Thyroid gland (tissue), 4 donors: Measurements from ENCODE around the gene NFIX.

Experiments used
- POLR2A ChIP-seq, 2 donors: fragments of 450-650 bp; IDR thresholded peaks; one replicate each; pipeline ENCODE4 v1.6.1; 2017; ENCODE audit warnings: antibody characterized with exemption in 2 of 2, mild to moderate bottlenecking in 2 of 2, moderate library complexity in 1 of 2
- TF ChIP-seq, protein P1 (sequence below), 6 experiments: fragments of 200-600 bp in 3 of 6; fragments of 450-650 bp in 3 of 6; sonication (generic) in 3 of 6; IDR thresholded peaks; one replicate each; pipeline ENCODE4 v1.5.1; 2016 to 2019; ENCODE audit warnings: antibody characterized with exemption in 6 of 6, mild to moderate bottlenecking in 2 of 6, inconsistent platforms in 1 of 6, moderate library complexity in 1 of 6

DNA sequence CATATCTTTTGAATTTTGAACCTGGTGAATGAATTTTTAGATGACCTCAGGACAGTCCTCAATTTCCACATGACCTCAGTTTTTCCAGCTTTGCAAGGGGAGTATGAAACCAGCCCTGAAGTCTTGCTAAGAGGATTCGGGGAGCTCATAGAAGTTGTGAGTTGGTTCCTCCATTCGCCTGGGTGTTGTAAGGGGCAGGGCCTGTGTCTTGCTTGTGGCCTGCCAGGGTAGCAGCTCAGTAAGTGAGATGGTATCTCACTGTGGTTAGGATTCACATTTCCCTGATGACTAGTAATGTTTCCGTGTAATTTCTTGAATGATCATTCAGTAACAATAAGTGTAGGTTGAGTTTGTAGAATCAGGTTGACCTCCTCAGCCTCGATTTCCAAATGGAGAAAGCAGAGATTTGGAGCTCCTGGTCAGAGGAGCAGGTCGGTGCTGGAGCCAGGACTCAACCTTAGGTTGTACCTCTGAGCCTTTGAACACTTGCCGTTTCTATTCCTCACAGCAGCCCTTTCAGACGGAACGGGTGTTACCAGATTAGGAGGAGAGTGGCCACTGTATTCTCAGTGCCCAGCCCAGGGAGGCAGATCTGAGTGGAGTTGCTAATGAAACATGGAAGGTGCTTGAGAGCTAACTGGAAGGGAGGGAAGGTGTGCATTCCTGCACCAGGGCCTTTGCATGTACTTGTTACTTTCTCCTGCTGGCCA, 137.4 kb downstream of the NFIX start:
- no peak for TF ChIP-seq POLR2A (IDR thresholded peaks at IDR 0.05)
- TF ChIP-seq, protein P1, sequence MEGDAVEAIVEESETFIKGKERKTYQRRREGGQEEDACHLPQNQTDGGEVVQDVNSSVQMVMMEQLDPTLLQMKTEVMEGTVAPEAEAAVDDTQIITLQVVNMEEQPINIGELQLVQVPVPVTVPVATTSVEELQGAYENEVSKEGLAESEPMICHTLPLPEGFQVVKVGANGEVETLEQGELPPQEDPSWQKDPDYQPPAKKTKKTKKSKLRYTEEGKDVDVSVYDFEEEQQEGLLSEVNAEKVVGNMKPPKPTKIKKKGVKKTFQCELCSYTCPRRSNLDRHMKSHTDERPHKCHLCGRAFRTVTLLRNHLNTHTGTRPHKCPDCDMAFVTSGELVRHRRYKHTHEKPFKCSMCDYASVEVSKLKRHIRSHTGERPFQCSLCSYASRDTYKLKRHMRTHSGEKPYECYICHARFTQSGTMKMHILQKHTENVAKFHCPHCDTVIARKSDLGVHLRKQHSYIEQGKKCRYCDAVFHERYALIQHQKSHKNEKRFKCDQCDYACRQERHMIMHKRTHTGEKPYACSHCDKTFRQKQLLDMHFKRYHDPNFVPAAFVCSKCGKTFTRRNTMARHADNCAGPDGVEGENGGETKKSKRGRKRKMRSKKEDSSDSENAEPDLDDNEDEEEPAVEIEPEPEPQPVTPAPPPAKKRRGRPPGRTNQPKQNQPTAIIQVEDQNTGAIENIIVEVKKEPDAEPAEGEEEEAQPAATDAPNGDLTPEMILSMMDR (IDR thresholded peaks at IDR 0.05) = no peak
